ENCODE measurements around the gene RIMS1. TPM values are rescaled to one million over a fixed set of nuclear protein-coding genes. Genes with fewer than 3 reads are reported as not detected.

The RIMS1 gene, protein sequence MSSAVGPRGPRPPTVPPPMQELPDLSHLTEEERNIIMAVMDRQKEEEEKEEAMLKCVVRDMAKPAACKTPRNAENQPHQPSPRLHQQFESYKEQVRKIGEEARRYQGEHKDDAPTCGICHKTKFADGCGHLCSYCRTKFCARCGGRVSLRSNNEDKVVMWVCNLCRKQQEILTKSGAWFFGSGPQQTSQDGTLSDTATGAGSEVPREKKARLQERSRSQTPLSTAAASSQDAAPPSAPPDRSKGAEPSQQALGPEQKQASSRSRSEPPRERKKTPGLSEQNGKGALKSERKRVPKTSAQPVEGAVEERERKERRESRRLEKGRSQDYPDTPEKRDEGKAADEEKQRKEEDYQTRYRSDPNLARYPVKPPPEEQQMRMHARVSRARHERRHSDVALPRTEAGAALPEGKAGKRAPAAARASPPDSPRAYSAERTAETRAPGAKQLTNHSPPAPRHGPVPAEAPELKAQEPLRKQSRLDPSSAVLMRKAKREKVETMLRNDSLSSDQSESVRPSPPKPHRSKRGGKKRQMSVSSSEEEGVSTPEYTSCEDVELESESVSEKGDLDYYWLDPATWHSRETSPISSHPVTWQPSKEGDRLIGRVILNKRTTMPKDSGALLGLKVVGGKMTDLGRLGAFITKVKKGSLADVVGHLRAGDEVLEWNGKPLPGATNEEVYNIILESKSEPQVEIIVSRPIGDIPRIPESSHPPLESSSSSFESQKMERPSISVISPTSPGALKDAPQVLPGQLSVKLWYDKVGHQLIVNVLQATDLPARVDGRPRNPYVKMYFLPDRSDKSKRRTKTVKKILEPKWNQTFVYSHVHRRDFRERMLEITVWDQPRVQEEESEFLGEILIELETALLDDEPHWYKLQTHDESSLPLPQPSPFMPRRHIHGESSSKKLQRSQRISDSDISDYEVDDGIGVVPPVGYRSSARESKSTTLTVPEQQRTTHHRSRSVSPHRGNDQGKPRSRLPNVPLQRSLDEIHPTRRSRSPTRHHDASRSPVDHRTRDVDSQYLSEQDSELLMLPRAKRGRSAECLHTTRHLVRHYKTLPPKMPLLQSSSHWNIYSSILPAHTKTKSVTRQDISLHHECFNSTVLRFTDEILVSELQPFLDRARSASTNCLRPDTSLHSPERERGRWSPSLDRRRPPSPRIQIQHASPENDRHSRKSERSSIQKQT (N-terminal part only)
- 1.2 TPM for total RNA-seq
- long read RNA-seq, partial matches to known transcripts = 0 of 1 reads
- long read RNA-seq, other reads (novel, unspliced or antisense) = 1 of 1 reads

GRCh38 chr6:71886184-71887005 is at the start of gene RIMS1:
TSS of gene RIMS1 (plus strand) at chr6:71886550. CDS start at chr6:71887024, 474 bp downstream.
- no peak for DNase-seq (ENCODE audit: low spot score)
- intact Hi-C loops (cut with DNase I) = no loop called here

GRCh38 chr6:71851214-71851613 is 35.1 kb upstream of the RIMS1 start:
- DNase-seq (ENCODE audit: low spot score) = no peak
- intact Hi-C loops (cut with DNase I) = no loop called here

GRCh38 chr6:71852948-71853347 is 33.4 kb upstream of the RIMS1 start:
- no peak for DNase-seq (ENCODE audit: low spot score)
- intact Hi-C loops (cut with DNase I) = no loop called here

- no peak for DNase-seq (ENCODE audit: low spot score)
- intact Hi-C loops (cut with DNase I) = no loop called here
These were observed 30.9 kb upstream of the RIMS1 start for GRCh38 chr6:71855406-71855805.

- no peak for DNase-seq (ENCODE audit: low spot score)
- intact Hi-C loops (cut with DNase I) = no loop called here
These were observed 7.3 kb upstream of the RIMS1 start for GRCh38 chr6:71879016-71879415.

DNA sequence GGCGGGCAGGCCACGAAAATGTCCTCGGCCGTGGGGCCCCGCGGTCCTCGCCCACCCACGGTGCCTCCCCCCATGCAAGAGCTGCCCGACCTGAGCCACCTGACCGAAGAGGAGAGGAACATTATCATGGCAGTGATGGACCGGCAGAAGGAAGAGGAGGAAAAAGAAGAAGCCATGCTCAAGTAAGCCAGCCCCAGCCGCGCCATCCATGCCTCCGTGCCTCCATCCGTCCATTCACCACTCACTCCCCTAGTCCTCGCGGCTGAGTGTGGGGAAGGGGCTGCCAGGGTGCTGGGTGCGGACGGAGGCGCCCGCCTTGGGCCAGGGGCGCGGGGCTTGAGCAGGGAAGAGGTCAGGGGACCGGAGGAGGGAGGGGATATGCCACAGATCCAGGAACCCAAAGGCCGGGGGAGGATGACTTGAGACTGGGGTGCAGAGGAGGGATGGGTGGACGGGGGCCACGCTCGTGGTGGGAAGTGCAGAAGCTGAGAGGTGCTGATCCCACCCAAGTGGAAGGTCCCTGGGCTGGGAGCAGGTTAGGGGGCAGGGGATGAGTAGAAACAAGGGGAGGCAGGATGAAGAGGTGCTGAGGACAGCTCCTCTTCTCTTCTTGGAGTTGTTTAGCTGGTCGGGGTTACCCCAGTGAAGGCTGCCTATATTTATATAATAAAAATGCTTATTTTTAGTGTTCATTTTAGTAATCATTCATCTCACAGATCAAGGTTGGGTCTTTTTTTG is 825 bp downstream of the RIMS1 start:
- intact Hi-C loops (cut with DNase I) = no loop called here
- DNase-seq (ENCODE audit: low spot score) = no peak

GRCh38 chr6:71887744-71888230 is 1.4 kb downstream of the RIMS1 start:
- intact Hi-C loops (cut with DNase I) = no loop called here
- no peak for DNase-seq (ENCODE audit: low spot score)

DNA sequence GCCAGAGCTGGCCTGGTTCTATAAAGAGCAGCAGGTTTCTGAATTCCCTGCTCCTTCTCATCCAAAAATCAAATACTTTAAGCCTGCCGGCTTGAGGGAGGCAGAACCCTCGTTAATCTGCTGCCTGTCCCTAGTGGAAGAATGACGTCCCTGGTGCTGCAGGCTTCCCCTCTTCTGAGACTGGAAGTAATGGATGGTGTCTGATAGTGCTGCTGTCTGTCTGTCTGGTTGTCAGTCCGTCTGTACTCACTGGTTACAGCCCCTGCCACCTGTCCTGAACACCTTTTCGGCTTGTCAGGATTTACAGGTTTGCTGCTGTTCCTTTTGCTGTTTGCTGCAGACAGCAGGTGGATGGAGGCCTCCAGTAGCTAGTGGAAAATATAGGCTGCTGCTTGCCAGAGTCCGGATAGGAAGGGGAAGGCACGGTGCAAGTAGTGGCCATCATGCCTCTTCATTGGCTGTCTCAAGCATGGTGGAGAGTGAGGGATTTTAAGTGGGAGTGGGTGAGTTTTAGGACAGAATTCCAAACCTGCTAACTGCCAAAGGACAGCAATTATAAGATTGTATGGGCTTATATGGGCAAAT is 2.5 kb downstream of the RIMS1 start:
- intact Hi-C loops (cut with DNase I) = no loop called here
- DNase-seq (ENCODE audit: low spot score) = no peak

DNA sequence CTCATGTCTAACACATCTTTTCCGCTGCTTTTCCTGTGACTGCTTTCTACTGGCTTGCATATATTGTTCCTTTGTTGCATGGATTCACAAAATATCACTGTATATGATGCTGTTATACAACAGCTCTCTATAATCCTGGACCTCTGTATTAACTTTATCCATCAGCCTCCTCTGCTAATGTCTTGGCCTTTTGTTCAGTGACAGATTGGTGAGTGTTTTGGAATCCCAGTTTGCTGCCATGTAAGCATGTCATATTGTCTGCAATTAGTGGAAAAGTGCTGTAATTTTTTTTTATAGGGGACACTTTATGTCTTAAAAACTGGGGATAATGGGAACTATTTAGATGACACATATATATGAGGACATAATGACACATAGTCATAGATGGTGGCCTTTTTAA is 3.0 kb downstream of the RIMS1 start:
- DNase-seq (ENCODE audit: low spot score) = no peak
- intact Hi-C loops (cut with DNase I) = no loop called here

GRCh38 chr6:71892641-71893040 is 6.3 kb downstream of the RIMS1 start:
- DNase-seq (ENCODE audit: low spot score) = no peak
- intact Hi-C loops (cut with DNase I) = no loop called here

- intact Hi-C loops (cut with DNase I) = no loop called here
- no peak for DNase-seq (ENCODE audit: low spot score)
These were observed 14.3 kb downstream of the RIMS1 start for GRCh38 chr6:71900642-71901041.

DNA sequence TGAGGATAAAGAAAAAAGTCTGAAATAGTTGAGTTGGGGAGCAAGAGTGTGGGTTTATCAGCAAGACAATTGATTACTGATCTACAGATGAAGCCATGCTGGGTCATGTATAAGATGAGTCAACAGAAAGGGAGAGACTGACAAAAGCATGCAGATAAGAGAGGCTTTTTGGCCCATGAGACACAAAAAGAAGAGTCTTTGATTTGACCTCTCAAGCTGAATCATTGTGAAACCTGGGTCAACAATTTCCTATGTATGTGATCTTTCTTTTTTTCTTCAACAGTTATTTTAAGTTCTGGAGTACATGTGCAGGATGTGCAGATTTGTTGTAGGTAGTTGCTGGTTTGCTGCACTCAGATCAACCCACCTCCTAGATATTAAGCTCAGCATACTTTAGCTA is 15.9 kb downstream of the RIMS1 start:
- intact Hi-C loops (cut with DNase I) = no loop called here
- DNase-seq (ENCODE audit: low spot score) = no peak

DNA sequence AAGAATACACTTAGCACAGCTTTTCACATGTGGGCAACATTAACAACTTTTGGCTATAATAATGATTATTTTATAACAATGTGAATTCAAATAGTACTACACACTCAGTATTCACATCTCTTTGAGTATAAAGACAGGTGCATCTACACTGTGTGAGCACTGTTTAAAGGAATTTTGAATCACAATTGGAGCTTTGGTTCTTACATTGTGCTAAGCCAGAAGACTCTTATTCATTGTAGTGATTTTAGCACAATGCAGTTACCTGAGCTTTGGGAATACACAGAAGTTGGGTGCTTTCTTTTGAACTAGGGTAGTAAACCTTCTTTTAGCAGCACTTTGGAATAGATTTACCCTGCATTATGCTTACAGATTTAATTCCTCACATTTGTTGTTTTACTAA is 20.5 kb downstream of the RIMS1 start:
- DNase-seq (ENCODE audit: low spot score) = no peak
- intact Hi-C loops (cut with DNase I) = no loop called here

GRCh38 chr6:71908162-71908765 is 21.9 kb downstream of the RIMS1 start:
- DNase-seq (ENCODE audit: low spot score) = no peak
- intact Hi-C loops (cut with DNase I) = no loop called here

- intact Hi-C loops (cut with DNase I) = no loop called here
- DNase-seq (ENCODE audit: low spot score) = no peak
These were observed 27.3 kb downstream of the RIMS1 start for GRCh38 chr6:71913444-71914234.

- no peak for DNase-seq (ENCODE audit: low spot score)
These were observed 42.7 kb downstream of the RIMS1 start for GRCh38 chr6:71929047-71929446.

DNA sequence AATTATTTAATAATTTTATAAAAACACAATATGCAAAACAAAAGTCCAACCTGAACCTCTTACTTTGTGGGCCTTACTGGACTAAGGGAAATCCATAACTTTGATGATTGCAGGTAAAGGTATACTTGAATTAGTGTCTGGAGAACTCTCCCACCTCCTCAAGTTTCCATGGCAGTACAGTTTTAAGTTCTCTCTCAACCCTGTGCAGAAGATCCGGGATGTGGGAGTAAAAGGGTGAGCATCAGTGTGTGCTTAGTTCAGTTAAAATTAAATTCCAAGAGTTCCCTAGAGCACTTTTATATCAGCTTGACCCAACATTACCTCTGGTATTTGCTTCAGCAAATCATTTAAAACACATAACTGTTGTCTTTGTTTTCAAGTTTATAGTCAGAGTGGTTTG is 47.5 kb downstream of the RIMS1 start:
- DNase-seq (ENCODE audit: low spot score) = no peak
- intact Hi-C loops (cut with DNase I) = no loop called here

More at GRCh38 chr6:71929047-71929446, 42.7 kb downstream of the RIMS1 start:
- intact Hi-C loops (cut with DNase I) = no loop called here

All from cardiac septum (tissue), 1 donor.